Loucy (cell line): ENCODE measurements around the gene PRR13.

Experiments used
- EZH2phosphoT487 ChIP-seq: fragments of 200-600 bp; IDR thresholded peaks from 2 replicates; pipeline ENCODE4 v1.6.1; 2018; ENCODE audit warnings: antibody characterized with exemption, mild to moderate bottlenecking, moderate library complexity, borderline replicate concordance
- TF ChIP-seq, protein P1 (sequence below): fragments of 200-600 bp; sonication (generic); conservative IDR thresholded peaks from 2 replicates; pipeline ENCODE4 v1.5.1; 2014; ENCODE audit warnings: mild to moderate bottlenecking, antibody characterized with exemption, low read length

- TF ChIP-seq, protein P1, sequence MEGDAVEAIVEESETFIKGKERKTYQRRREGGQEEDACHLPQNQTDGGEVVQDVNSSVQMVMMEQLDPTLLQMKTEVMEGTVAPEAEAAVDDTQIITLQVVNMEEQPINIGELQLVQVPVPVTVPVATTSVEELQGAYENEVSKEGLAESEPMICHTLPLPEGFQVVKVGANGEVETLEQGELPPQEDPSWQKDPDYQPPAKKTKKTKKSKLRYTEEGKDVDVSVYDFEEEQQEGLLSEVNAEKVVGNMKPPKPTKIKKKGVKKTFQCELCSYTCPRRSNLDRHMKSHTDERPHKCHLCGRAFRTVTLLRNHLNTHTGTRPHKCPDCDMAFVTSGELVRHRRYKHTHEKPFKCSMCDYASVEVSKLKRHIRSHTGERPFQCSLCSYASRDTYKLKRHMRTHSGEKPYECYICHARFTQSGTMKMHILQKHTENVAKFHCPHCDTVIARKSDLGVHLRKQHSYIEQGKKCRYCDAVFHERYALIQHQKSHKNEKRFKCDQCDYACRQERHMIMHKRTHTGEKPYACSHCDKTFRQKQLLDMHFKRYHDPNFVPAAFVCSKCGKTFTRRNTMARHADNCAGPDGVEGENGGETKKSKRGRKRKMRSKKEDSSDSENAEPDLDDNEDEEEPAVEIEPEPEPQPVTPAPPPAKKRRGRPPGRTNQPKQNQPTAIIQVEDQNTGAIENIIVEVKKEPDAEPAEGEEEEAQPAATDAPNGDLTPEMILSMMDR: no peak
- no peak for TF ChIP-seq EZH2phosphoT487
Measured at GRCh38 chr12:53456654-53457366, 15.3 kb downstream of the PRR13 start.
